Activated CD4-positive, CD25-positive, alpha-beta regulatory T cell (primary cell): Measurements from ENCODE around the gene GBF1.
A peak's percentile ranks its signal among the peaks of the same experiment; 100 is the strongest.

Source experiments
- DNase-seq, 4 experiments: peaks; one replicate each; lab custom pipeline; 2025; lab: John Stamatoyannopoulos, UW

The GBF1 gene

DNA sequence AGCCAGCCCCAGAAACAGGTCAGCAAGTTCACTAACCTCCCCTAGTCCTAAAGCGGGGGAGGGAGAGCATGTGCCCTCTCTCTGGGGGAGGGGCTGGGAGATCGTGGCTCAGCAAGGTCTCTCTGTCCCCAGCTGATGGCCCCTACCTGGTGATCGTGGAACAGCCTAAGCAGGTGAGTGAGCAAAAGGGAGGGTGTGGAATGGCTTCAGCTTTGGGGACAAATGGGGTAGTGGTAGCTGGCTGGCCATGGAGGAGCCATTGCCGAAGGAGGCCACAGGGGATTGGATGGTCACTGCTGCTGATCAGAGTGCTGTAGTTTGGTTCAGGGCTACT, 151.0 kb downstream of the GBF1 start:
- DNase-seq: no peak

- DNase-seq: no peak
Measured at GRCh38 chr10:102396730-102397151, 151.4 kb downstream of the GBF1 start.

DNA sequence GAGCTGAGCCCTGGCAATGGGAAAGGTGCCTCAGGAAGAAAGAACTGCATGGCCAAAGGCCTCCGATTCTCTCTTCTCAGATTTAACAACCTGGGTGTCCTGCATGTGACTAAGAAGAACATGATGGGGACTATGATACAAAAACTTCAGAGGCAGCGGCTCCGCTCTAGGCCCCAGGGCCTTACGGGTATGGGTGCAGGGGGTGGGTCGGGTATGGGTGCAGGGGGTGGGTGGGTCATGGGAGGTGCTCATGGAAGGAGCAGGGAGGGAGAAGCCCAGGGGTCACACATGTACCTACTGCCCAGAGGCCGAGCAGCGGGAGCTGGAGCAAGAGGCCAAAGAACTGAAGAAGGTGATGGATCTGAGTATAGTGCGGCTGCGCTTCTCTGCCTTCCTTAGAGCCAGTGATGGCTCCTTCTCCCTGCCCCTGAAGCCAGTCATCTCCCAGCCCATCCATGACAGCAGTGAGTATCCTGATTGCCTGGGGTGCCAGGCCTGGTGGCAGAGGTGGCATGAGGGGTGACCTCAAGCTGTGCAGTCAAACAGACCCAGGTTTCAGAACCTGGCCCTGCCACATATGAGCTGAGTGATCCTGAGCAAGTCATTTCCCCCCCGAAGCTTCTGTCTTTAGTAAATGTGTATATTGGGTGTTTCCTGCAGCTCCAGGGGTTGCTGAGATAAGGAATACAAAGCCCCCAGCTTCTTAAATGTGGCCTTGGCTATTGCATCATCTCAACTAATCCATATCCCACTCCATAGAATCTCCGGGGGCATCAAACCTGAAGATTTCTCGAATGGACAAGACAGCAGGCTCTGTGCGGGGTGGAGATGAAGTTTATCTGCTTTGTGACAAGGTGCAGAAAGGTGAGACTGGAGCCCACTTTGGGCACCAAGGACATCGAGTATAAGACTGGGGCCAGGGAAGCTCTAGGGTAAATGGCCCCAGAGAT, 152.2 kb downstream of the GBF1 start:
- no peak for DNase-seq

- DNase-seq: no peak
Measured at GRCh38 chr10:102398172-102399020, 153.1 kb downstream of the GBF1 start.

DNA sequence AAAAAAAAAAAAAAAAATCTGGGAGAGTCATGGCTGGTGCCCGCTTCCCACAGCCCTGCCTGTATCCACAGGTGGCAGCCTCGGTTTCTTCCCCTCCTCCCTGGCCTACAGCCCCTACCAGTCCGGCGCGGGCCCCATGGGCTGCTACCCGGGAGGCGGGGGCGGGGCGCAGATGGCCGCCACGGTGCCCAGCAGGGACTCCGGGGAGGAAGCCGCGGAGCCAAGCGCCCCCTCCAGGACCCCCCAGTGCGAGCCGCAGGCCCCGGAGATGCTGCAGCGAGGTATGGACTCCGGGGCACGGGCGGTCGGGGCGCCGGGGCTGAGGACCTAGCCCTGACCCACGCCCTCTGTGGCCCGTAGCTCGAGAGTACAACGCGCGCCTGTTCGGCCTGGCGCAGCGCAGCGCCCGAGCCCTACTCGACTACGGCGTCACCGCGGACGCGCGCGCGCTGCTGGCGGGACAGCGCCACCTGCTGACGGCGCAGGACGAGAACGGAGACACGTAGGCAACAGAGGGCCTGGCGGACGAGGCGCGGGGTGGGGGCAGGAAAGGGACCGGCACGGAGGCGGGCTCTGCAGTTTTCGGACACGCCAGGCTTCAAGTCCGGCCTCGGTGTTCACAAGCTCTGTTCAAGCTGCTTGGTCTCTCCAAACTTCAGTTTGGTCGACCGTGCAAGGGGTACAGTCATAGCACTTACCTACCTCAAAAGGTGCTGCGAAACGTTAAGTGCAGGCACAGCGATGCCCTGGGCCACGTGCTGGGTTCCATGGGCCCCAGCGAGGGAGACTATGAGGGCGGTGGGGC, 154.1 kb downstream of the GBF1 start:
- peak; percentile 59 to 84 (median 72) for DNase-seq

- DNase-seq: no peak
Measured at GRCh38 chr10:102400076-102400475, 154.7 kb downstream of the GBF1 start.

DNA sequence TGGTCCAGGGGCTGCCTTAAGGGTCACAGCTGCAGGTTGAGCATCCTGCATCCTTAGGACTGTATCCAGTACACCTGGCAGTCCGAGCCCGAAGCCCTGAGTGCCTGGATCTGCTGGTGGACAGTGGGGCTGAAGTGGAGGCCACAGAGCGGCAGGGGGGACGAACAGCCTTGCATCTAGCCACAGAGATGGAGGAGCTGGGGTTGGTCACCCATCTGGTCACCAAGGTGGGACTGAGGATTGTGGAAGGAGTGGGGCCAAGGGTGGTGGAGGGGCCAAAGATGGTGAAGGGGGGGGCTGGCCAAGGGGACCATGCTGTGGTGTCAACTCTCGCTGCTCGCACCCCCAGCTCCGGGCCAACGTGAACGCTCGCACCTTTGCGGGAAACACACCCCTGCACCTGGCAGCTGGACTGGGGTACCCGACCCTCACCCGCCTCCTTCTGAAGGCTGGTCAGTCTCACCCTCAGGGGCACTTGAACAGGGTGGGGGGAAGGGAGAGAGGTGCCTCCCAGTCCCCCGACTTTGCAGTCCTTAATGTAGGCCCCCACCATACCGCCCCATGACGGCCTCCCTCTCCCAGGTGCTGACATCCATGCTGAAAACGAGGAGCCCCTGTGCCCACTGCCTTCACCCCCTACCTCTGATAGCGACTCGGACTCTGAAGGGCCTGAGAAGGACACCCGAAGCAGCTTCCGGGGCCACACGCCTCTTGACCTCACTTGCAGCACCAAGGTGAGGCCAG, 155.4 kb downstream of the GBF1 start:
- DNase-seq: no peak

DNA sequence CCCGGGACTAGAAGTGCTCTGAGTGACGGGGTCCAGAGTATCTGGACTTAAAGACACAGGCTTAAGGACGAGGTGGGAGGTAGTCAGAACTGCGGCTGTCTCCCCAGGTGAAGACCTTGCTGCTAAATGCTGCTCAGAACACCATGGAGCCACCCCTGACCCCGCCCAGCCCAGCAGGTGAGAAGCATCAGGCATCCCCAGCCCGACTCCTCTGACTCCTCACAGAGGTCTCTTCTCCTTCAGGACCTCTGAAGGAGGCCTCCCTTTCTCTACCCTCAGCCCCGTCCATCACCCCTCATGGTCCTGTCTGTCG, 156.0 kb downstream of the GBF1 start:
- no peak for DNase-seq

DNA sequence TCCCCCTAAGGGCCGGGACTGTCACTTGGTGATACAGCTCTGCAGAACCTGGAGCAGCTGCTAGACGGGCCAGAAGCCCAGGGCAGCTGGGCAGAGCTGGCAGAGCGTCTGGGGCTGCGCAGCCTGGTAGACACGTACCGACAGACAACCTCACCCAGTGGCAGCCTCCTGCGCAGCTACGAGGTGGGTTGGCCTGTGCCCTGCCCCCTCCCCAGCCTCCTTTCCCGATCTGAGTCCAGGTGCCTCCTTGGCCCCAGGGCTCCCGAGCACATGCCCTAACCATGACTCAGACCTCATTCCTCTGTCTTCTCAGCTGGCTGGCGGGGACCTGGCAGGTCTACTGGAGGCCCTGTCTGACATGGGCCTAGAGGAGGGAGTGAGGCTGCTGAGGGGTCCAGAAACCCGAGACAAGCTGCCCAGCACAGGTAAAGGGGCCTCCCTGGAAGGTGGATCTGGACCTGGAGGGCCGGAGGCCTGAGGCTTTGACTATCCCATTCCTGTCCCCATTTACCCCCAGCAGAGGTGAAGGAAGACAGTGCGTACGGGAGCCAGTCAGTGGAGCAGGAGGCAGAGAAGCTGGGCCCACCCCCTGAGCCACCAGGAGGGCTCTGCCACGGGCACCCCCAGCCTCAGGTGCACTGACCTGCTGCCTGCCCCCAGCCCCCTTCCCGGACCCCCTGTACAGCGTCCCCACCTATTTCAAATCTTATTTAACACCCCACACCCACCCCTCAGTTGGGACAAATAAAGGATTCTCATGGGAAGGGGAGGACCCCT, 156.6 kb downstream of the GBF1 start:
- DNase-seq: no peak

GRCh38 chr10:102402512-102402896, 157.2 kb downstream of the GBF1 start:
- DNase-seq: no peak

DNA sequence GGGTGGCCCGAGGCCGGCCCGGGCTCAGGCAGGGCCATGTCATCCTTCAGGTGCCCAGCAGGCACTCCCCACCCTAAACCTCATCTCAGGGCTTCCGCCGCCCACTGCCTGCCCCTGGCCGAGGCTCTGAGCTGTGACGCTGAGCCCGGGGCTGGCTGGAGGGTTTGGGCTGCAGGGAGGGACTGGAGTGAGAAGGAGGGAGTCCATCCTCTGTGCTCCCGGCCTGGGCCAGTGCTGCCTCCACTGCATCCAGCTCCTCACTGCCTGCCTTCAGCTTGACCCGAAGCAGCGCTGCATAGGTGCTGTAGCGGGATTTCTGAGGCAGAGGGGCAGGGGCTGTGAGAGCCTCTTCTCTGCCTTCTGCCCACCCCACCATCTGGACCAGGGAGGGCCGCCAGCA, 157.8 kb downstream of the GBF1 start:
- DNase-seq: no peak

DNA sequence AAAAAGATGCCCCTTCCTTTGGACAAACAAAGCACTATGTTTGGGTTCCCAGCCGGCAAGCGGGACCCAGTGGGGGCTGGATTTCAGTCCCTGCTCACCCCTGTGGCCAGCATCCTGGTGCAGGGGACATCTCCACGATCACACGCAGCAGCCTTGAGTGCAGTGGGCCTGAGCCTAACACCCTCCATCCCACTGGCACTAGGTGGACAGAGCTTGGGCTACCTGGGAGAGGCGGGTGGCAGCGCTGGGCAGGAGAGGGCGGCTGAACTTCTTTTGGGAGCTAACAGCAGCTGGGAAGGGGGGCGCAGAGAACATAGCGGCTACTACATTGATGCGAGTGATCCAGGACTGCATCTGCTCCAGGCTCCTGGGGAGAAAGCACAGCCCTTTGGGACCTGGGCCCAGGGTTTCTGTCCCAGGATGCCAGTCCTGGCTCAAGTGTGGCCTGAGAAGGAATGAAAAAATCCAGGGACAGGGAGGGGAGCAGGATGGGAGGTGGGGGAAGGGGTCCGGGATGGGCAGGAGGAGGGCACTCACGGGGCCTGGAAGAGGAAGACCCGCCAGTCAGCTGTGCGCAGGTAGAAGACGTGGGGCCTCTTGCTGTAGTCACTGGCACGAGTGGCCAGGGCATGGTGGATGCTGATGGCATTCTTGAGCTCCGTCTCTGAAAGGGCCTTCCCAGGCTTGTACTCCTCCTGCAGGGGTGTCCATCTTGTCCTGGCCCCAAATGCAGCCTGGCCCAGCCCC, 159.2 kb downstream of the GBF1 start:
- DNase-seq: no peak

DNA sequence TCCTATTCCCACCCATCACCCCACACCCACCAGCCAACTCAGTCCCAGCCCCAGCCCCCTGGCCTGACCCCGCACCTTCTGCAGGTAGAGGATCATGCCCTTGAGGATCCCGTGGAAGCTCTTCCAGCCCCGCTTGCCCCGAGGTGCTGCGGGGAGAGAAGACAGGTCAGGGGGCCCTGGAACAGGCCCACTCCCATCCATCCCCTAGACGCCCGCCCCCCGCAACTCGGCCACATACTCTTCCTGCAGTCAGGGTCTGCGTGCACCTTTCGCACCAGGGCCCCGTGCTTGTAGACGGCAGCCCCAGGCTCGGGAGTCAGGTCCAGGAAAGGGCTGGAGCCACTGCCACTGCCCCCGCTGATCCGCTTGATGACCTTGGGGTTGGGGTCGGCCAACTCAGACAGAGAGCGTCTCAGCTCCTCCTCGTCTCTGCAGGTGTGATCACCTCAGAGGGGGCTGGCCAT, 159.8 kb downstream of the GBF1 start:
- no peak for DNase-seq

GRCh38 chr10:102405632-102406031, 160.3 kb downstream of the GBF1 start:
- DNase-seq: no peak

GRCh38 chr10:102406815-102407214, 161.5 kb downstream of the GBF1 start:
- DNase-seq: no peak

- no peak for DNase-seq
Measured at GRCh38 chr10:102407425-102408130, 162.2 kb downstream of the GBF1 start.

GRCh38 chr10:102408131-102408727, 162.9 kb downstream of the GBF1 start:
- no peak for DNase-seq

- peak in 3 of 4 experiments; percentile 32 to 41 (median 35) for DNase-seq
Measured at GRCh38 chr10:102408728-102409603, 163.6 kb downstream of the GBF1 start.
